ENCODE data around the gene IMMP2L. TPM values are rescaled to one million over a fixed set of nuclear protein-coding genes. Genes with fewer than 3 reads are reported as not detected.

The IMMP2L gene
- total RNA-seq, 1 donor from 2014 or later = 29.7 TPM

DNA sequence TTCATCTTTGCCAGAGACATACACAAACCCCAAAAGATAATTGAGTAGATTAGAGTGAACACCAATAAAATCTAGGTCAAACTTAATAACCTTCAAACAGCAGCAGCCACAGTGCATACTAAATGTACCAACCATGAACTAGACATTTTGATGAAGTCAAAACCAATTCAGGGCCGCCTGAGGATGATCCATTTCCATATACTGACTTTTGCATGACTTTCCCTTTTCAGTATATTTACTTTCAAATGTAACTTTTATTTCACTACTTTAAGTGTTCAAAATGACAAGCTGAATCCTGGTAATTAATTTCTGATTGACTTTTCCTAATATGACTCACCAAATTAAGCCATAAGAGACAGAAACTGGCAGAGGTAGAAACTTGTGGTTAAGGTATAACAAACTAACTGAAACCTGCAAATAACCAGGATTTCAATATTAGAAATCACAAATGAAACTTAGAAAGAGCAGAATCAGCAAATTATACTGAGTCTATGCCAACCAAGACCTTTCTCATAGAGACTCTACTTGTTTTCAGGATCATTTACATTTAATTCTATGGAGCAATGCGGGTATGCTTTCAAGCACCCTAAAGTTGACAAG, 643.2 kb downstream of the IMMP2L start:
- no peaks in the 10 kb centered on the region for H3K36me3 Mint-ChIP-seq (ENCODE audit: insufficient read depth)
- DNase-seq (ENCODE audit: low spot score, unreplicated experiment) = no peak
- no peaks in the 10 kb centered on the region for H3K27me3 Mint-ChIP-seq
- peaks cover 3% of the 10 kb centered on the region for H3K9me3 Mint-ChIP-seq (ENCODE audit: low read depth)
- H3K4me1 Mint-ChIP-seq (ENCODE audit: low read depth) = peaks cover 9% of the 10 kb centered on the region
- H3K27ac Mint-ChIP-seq = no peak overlapping the region
- TF ChIP-seq, protein P1, sequence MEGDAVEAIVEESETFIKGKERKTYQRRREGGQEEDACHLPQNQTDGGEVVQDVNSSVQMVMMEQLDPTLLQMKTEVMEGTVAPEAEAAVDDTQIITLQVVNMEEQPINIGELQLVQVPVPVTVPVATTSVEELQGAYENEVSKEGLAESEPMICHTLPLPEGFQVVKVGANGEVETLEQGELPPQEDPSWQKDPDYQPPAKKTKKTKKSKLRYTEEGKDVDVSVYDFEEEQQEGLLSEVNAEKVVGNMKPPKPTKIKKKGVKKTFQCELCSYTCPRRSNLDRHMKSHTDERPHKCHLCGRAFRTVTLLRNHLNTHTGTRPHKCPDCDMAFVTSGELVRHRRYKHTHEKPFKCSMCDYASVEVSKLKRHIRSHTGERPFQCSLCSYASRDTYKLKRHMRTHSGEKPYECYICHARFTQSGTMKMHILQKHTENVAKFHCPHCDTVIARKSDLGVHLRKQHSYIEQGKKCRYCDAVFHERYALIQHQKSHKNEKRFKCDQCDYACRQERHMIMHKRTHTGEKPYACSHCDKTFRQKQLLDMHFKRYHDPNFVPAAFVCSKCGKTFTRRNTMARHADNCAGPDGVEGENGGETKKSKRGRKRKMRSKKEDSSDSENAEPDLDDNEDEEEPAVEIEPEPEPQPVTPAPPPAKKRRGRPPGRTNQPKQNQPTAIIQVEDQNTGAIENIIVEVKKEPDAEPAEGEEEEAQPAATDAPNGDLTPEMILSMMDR (IDR thresholded peaks at IDR 0.05; ENCODE audit: unreplicated experiment) = no peak
- no peak overlapping the region for H3K4me3 Mint-ChIP-seq (ENCODE audit: low read depth)

DNA sequence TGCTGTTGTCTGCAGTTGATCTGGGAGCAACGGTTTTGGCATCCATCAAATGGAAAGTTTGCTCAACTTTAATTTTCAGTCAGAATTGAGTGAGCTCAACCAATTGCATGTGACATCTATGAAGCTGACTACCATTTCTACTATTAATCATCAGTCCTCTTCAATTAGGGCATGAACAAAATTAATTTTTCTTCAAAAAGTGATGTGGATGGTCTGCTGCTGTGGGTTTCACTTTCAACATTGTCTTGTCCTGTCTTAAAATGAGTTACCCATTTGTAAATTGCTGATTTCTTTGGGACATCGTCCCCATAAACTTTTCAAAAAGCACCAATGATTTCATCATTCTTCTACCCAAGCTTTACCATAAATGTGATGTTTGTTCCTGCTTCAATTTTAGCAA, 648.0 kb downstream of the IMMP2L start:
- no peaks in the 10 kb centered on the region for H3K27me3 Mint-ChIP-seq
- no peak overlapping the region for H3K27ac Mint-ChIP-seq
- DNase-seq (ENCODE audit: low spot score, unreplicated experiment) = no peak
- H3K36me3 Mint-ChIP-seq (ENCODE audit: insufficient read depth) = no peaks in the 10 kb centered on the region
- no peak overlapping the region for H3K4me3 Mint-ChIP-seq (ENCODE audit: low read depth)
- TF ChIP-seq, protein P1 (IDR thresholded peaks at IDR 0.05; ENCODE audit: unreplicated experiment) = no peak
- peaks cover 3% of the 10 kb centered on the region for H3K9me3 Mint-ChIP-seq (ENCODE audit: low read depth)
- peaks cover 4% of the 10 kb centered on the region for H3K4me1 Mint-ChIP-seq (ENCODE audit: low read depth)

DNA sequence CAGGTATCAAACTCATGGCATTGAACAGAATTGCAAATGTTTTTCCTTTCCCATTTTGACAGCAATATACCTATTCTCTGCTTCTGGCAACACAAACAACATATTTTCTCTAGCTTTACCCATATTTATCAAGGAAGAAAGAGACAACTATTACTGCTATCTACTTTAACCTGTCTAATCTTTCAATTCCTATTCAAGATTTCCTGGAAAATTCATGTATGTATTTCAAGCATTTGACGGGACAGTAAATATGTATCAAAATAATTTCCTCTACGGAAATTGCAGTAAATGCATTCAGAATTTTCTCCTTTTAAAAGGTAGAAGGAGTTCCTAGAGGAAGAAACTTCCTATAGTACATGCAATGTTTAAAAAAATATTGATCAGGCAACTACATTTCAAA, 650.7 kb downstream of the IMMP2L start:
- H3K9me3 Mint-ChIP-seq (ENCODE audit: low read depth) = no peaks in the 10 kb centered on the region
- H3K36me3 Mint-ChIP-seq (ENCODE audit: insufficient read depth) = no peaks in the 10 kb centered on the region
- no peak overlapping the region for H3K4me3 Mint-ChIP-seq (ENCODE audit: low read depth)
- no peak overlapping the region for H3K27ac Mint-ChIP-seq
- TF ChIP-seq, protein P1 (IDR thresholded peaks at IDR 0.05; ENCODE audit: unreplicated experiment) = no peak
- peaks cover 10% of the 10 kb centered on the region for H3K4me1 Mint-ChIP-seq (ENCODE audit: low read depth)
- no peak for DNase-seq (ENCODE audit: low spot score, unreplicated experiment)
- no peaks in the 10 kb centered on the region for H3K27me3 Mint-ChIP-seq

GRCh38 chr7:110909117-110909516, 653.2 kb downstream of the IMMP2L start:
- Mint-ChIP-seq H3K4me3 (ENCODE audit: low read depth) (no peak overlapping the region), H3K27ac (peak overlapping the region; percentile 27), H3K27me3 (no peaks in the 10 kb centered on the region), H3K36me3 (ENCODE audit: insufficient read depth) (no peaks in the 10 kb centered on the region), H3K4me1 (ENCODE audit: low read depth) (peaks cover 10% of the 10 kb centered on the region), H3K9me3 (ENCODE audit: low read depth) (no peaks in the 10 kb centered on the region)
- DNase-seq (ENCODE audit: low spot score, unreplicated experiment) = no peak
- TF ChIP-seq, protein P1 (IDR thresholded peaks at IDR 0.05; ENCODE audit: unreplicated experiment) = no peak

DNA sequence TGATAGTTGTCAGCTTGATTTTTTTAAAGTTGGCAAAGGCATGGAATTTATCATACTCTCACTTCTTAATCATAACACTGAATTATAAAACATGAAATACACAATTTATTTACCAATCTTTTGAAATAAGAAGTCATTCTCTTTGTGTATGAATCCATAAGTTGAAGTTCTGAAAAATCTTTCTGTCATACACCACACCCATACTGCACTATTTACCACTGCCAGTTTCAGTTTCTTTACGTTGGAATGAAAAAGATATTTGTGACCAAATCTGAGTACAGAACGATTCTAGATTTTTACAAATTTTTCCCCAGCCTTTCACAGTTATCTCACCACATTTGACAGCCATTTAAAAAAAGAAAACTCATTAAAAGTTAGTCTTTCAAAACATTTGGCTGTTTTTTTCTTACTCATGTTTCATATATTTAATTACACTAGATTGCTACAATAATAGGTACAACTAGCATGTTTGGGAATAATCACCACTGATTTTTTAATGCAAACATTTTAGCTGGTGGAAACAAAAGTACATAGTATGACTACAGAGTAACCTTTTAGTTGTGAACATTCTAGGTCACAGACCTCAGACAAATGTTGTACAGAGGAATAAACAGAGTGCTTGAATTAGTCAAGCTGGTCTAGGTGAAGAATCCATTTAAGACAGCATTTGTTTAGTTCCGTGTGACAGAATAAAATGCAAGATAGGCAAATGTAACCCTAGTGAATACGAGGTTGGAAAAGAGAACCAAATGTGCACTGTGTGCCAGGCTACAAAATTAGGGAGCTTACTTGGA, 656.3 kb downstream of the IMMP2L start:
- H3K4me1 Mint-ChIP-seq (ENCODE audit: low read depth) = peaks cover 9% of the 10 kb centered on the region
- no peak overlapping the region for H3K27ac Mint-ChIP-seq
- TF ChIP-seq, protein P1 (IDR thresholded peaks at IDR 0.05; ENCODE audit: unreplicated experiment) = no peak
- H3K36me3 Mint-ChIP-seq (ENCODE audit: insufficient read depth) = no peaks in the 10 kb centered on the region
- no peaks in the 10 kb centered on the region for H3K9me3 Mint-ChIP-seq (ENCODE audit: low read depth)
- H3K4me3 Mint-ChIP-seq (ENCODE audit: low read depth) = no peak overlapping the region
- no peak for DNase-seq (ENCODE audit: low spot score, unreplicated experiment)
- H3K27me3 Mint-ChIP-seq = no peaks in the 10 kb centered on the region

Measured in progenitor cell of endocrine pancreas (in vitro differentiated cells).